SU-DHL-6 (cell line): ENCODE measurements around the gene ITGA11.

ENCODE experiments used
- H2AFZ ChIP-seq: fragments of 200-600 bp; sonication (generic); 2 replicates; pipeline ENCODE4 v1.6.1; 2014; ENCODE audit warnings: low read depth, mild to moderate bottlenecking, moderate library complexity, mixed read lengths, antibody characterized with exemption, low read length; ENCODE audit not compliant: severe bottlenecking
- H3F3A ChIP-seq: fragments of 200-600 bp; shearing (Covaris generic); 2 replicates; pipeline ENCODE4 v1.6.0; 2016; ENCODE audit warnings: antibody characterized with exemption, mild to moderate bottlenecking; ENCODE audit not compliant: insufficient read depth
- H3K27ac ChIP-seq: fragments of 200-600 bp; sonication (generic); 2 replicates; pipeline ENCODE4 v1.5.1; 2016; ENCODE audit warnings: low read depth, mild to moderate bottlenecking, low read length, moderate library complexity, mixed read lengths
- H3K27me3 ChIP-seq: fragments of 200-600 bp; sonication (generic), shearing (Covaris generic); 2 replicates; pipeline ENCODE4 v1.6.0; 2014; ENCODE audit warnings: mild to moderate bottlenecking, low read length
- H3K36me3 ChIP-seq: fragments of 200-600 bp; sonication (generic); 2 replicates; pipeline ENCODE4 v1.6.1; 2014; ENCODE audit warnings: mild to moderate bottlenecking, low read length, mixed read lengths
- H3K4me2 ChIP-seq: fragments of 300-600, 200-600 bp; shearing (Covaris generic), sonication (generic); 2 replicates; pipeline ENCODE4 v1.6.0; 2014; ENCODE audit warnings: low read length, low read depth, mild to moderate bottlenecking; ENCODE audit not compliant: poor library complexity, severe bottlenecking
- H3K4me3 ChIP-seq: fragments of 200-600 bp; sonication (generic); 2 replicates; pipeline ENCODE4 v1.5.1; 2014; ENCODE audit warnings: antibody characterized with exemption, low read length, mild to moderate bottlenecking, mixed read lengths; ENCODE audit not compliant: insufficient read depth, poor library complexity, severe bottlenecking
- H3K79me2 ChIP-seq: fragments of 200-600 bp; sonication (generic); 2 replicates; pipeline ENCODE4 v1.6.1; 2014; ENCODE audit warnings: mild to moderate bottlenecking, low read length, moderate library complexity; ENCODE audit not compliant: insufficient read depth
- H3K9ac ChIP-seq: fragments of 200-600 bp; sonication (generic); 2 replicates; pipeline ENCODE4 v1.7.0; 2014; ENCODE audit warnings: mild to moderate bottlenecking, low read length
- H3K9me2 ChIP-seq: fragments of 200-600 bp; sonication (generic); replicated peaks from 2 replicates; pipeline ENCODE4 v1.6.1; 2014; ENCODE audit warnings: low read length; ENCODE audit not compliant: insufficient read depth
- H3K9me3 ChIP-seq: fragments of 200-600 bp; sonication (generic); 2 replicates; pipeline ENCODE4 v1.6.1; 2014; ENCODE audit warnings: low read length, mixed read lengths; ENCODE audit not compliant: insufficient read depth
- H4K20me1 ChIP-seq: fragments of 200-600 bp; sonication (generic); 2 replicates; pipeline ENCODE4 v1.6.1; 2014; ENCODE audit warnings: low read depth, mild to moderate bottlenecking, antibody characterized with exemption, low read length, moderate library complexity, mixed read lengths
- CTCF ChIP-seq: fragments of 200-600 bp; sonication (generic); IDR thresholded peaks from one replicate; pipeline ENCODE4 v1.5.1; 2017; ENCODE audit warnings: antibody characterized with exemption, mild to moderate bottlenecking, low read length, moderate library complexity; ENCODE audit not compliant: insufficient read depth, poor library complexity, severe bottlenecking
- EZH2phosphoT487 ChIP-seq: fragments of 200-600 bp; sonication (generic), shearing (Covaris generic); conservative IDR thresholded peaks from 2 replicates; pipeline ENCODE4 v1.6.1; 2018; ENCODE audit warnings: mild to moderate bottlenecking, antibody characterized with exemption, low read length, moderate library complexity, mixed read lengths

The ITGA11 gene

GRCh38 chr15:68415061-68415460, 16.9 kb downstream of the ITGA11 start:
- Histone ChIP-seq H3K9ac (no peak overlapping the region), H3F3A (no peaks in the 10 kb centered on the region), H3K9me2 (no peaks in the 10 kb centered on the region), H3K79me2 (no peaks in the 10 kb centered on the region), H4K20me1 (no peaks in the 10 kb centered on the region), H3K27ac (no peak overlapping the region), H3K36me3 (no peaks in the 10 kb centered on the region), H3K4me2 (no peak overlapping the region), H3K27me3 (no peaks in the 10 kb centered on the region), H3K4me3 (no peak overlapping the region), H2AFZ (no peak overlapping the region), H3K9me3 (no peaks in the 10 kb centered on the region)
- TF ChIP-seq CTCF (no peak), EZH2phosphoT487 (no peak)

DNA sequence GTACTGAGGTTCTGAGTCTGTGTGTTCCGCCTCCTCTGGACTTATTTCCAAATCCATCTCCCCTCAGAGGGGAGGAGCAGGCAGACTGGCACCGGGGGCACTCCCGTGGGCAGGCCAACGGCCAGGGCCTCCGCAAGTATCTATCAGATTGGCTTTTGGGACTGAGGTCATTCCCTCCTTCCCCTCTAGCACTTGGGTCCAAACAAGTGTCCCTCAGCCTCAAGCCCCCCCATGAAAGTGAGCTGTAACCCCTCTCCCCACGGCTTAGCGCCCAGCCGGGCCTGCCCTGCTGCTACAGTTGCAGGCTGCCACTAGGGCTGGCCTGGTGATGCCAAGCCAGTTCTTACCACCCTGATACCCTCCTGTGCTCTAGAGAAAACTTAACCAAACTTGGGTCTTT, 17.4 kb downstream of the ITGA11 start:
- Histone ChIP-seq H3K4me3 (no peak overlapping the region), H3K9me2 (no peaks in the 10 kb centered on the region), H3K9ac (no peak overlapping the region), H3F3A (no peaks in the 10 kb centered on the region), H3K36me3 (no peaks in the 10 kb centered on the region), H2AFZ (no peak overlapping the region), H3K27me3 (no peaks in the 10 kb centered on the region), H3K9me3 (no peaks in the 10 kb centered on the region), H3K4me2 (no peak overlapping the region), H4K20me1 (no peaks in the 10 kb centered on the region), H3K27ac (no peak overlapping the region), H3K79me2 (no peaks in the 10 kb centered on the region)
- TF ChIP-seq CTCF (no peak), EZH2phosphoT487 (no peak)

DNA sequence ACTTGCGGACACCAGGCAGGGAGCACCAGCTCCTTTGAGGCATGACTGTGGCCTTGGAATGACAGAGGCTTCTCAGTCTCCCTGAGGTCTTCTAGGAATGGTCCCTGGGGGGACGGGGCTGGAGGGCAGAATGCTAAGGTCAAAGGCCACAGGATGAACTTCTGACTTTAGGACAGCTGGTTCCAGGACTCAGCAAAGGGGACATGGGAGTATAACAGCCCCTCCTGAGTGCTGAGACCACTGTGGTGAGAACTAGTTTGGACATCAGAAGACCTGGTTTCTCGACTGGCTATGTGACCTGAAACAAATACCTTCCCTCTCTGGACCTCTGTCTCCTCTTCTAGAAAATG, 17.8 kb downstream of the ITGA11 start:
- no peak overlapping the region for H2AFZ ChIP-seq
- no peaks in the 10 kb centered on the region for H4K20me1 ChIP-seq
- H3K9me3 ChIP-seq: no peaks in the 10 kb centered on the region
- TF ChIP-seq CTCF (no peak), EZH2phosphoT487 (no peak)
- no peaks in the 10 kb centered on the region for H3K27me3 ChIP-seq
- no peak overlapping the region for H3K4me2 ChIP-seq
- no peaks in the 10 kb centered on the region for H3K9me2 ChIP-seq
- H3K79me2 ChIP-seq: no peaks in the 10 kb centered on the region
- no peaks in the 10 kb centered on the region for H3F3A ChIP-seq
- H3K9ac ChIP-seq: no peak overlapping the region
- no peak overlapping the region for H3K27ac ChIP-seq
- H3K36me3 ChIP-seq: no peaks in the 10 kb centered on the region
- H3K4me3 ChIP-seq: no peak overlapping the region
